Activated CD8-positive, alpha-beta memory T cell treated with anti-CD3 and anti-CD28 coated beads for 4 hours (primary cell): ENCODE results near the gene ITGA2B.
"Not testable (repeated sequence)": the region's sequence is repeated elsewhere in the genome, so short reads cannot be mapped to it uniquely, and the experiment has no call there.

Experiments used
- DNase-seq, 2 donors: peaks; one replicate each; pipeline ENCODE4 v3.0.0-alpha.2; 2020; ENCODE audit warnings: low read depth in 2 of 2

The ITGA2B gene

DNA sequence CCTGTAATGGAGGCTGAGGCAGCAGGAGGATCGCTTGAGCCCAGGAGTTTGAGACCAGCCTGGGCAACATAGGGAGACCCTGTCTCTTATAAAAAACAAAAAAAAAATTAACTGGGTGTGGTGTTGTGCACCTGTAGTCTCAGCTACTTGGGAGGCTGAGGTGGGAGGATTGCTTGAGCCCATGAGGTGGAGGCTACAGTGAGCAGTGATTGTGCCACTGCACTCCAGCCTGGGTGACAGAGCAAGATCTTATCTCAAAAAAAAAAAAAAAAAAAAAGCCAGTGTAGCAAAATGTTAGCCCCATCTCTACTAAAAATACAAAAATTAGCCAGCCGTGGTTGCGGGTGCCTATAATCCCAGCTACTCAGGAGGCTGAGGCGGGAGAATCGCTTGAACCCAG is 59.2 kb downstream of the ITGA2B start:
- DNase-seq: not testable (repeated sequence)

DNA sequence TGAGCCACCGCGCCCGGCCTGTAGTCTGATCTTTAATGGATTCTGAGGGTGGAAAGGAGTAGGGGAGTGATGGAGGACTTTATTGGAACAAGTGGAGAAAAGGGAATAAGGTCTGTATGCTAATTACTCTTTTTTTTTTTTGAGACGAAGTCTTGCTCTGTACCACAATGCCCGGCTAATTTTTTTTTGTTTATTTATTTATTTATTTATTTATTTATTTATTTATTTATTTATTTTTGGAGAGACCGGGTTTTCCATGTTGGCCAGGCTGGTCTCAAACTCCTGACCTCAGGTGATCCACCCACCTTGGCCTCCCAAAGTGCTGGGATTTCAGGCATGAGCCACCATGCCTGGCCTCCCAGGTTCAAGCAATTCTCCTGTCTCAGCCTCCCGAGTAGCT is 59.9 kb downstream of the ITGA2B start:
- DNase-seq: not testable (repeated sequence)

DNA sequence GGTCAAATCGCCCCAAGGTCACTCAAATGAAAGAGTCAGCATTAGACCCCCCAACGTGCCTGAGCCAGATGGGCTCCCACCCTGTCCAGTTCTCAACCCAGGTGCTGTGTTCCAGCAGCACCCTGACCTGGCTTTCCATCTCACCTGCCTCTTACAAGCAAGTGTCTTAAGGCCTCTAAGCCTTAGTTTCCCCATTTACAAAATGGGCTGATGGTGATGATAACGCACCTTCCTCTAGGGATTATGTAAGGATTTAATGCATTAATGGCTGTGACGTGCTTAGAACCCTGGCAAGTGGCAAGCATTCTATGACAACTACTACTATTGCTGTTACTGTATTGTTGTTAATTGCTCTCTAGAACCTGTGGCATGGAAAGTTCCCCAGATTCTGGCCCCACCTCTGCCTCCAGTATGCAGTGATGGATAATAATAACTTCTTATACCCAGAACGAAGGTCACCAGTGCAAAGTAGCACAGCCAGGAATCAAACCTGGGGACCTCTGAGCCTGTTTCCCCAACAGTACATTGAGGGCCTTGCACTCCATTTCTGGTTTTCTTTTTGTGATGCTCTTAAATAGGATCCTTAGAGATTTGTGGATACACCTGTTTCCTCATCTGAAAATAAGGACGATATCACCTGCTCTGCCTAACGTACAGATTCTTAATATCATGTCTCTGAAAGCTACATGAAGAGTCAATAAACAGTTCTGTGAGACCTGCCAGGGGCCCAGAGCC is 61.6 kb downstream of the ITGA2B start:
- no peak for DNase-seq

DNA sequence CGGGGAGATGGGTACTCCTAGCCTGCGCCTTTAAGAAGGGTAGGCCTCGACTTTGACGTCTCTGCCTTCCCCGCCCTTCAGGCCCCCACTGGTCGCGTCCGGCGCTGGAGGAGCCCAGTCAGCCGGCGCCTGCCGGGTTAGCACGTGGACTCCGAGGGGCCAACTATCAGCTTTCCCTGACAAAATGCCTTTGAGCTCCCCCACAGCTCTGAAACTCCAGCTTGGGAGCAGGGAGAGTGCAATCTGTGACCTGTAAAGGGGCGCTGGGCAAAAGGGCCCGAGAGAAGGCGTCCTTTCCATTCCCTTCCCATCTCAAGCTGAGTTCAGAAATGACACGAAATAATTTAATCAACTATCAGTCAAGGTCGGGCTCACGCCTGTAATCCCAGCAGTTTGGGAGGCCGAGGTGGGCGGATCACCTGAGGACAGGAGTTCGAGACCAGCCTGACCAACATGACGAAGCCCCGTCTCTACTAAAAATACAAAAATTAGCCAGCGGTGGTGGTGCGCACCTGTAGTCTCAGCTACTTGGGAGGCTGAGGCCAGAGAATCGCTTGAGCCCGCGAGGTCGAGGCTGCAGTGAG is 62.5 kb downstream of the ITGA2B start:
- peak; percentile 90 to 94 for DNase-seq

DNA sequence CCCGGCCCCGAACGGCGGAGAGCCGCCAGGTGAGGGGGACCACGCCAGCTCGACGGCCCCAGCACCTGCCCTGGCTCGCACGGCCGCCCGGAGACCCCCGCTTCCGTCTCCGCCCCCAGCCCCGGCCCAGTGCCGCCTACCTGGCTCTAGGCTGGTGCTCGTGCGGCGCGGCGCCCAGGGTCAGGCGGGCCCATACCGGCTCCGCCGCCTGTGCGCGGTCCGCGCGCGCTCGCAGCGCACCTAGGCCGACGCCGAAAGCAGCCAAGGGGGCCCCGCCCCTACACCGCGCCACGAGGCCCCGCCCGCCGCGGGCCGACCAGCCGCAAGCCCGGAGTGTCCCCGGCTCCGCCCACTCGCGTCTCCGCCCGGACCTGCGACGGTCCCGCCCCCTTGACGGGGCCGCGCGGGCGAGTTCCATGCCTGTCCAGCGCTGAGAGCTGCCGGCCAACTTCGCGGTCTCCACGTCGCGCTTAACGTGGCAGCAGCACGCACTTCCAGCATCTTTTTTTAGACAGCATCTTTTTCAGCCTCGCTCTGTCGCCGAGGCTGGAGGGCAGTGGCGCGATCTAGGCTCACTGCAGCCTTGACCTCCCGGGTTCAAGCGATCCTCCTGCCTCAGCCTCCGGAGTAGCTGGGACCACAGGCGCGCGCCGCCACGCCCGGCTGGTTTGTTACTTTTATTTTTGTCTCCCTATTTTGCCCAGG is 64.7 kb downstream of the ITGA2B start, which contains the start of gene SLC25A39:
Gene SLC25A39, minus strand, starts transcription at position 253 of the 705 bp plus-strand sequence. CDS start 1,261 bp downstream, outside the sequence.
- DNase-seq: peak; percentile 87 to 90

DNA sequence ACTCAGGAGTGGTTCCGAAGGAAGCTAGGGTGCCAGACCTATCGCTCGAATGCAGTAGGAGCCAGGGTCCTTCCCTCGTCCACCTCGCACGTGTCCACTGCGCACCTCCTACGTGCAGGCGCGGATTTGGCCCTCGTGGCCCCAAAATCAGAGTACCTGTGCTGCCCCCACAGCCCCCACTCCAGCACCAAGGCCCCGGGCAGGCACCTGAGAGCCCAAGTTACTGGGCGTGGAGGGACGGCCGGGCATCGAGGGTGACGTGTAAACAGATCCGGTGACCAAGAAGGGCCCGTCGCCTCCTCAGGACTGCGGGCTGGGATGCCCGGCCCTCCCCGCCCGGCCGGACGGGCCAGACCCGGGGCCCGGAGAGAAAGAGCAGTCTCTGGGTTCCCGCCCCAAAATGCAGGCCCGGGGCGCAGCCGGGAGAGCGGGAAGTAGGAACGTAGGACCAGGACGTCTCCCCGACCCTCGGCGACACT is 65.3 kb downstream of the ITGA2B start:
- no peak for DNase-seq

DNA sequence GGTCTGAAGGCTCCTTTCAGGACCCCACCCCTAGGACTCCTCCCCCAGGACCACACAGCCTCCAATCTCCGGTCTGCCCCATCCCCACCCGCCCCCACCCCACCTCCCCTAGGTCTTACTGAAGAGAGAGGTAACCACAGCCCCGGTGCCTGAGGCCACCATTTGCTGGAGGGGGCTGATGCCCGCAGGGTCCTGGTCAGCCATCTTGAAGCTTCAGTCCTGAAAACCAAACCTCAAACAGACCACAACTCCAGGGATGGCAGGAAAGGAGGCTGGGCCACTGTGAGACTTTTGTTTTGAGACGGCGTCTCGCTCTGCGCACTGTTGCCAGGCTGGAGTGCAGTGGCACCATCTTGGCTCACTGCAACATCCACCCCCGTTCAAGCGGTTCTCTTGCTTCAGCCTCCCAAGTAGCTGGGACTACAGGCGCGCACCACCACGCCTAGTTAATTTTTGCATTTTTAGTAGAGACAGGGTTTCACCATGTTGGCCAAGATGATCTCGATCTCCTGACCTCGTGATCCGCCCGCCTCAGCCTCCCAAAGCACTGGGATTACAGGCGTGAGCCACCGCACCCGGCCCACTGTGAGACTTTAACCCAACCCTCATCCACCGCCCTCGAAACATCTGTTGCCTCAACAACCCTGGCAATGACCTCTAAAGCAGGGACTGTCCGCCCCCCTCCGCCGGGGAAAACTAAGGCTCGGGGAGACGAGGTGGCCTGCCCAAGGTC is 65.9 kb downstream of the ITGA2B start:
- no peak for DNase-seq

DNA sequence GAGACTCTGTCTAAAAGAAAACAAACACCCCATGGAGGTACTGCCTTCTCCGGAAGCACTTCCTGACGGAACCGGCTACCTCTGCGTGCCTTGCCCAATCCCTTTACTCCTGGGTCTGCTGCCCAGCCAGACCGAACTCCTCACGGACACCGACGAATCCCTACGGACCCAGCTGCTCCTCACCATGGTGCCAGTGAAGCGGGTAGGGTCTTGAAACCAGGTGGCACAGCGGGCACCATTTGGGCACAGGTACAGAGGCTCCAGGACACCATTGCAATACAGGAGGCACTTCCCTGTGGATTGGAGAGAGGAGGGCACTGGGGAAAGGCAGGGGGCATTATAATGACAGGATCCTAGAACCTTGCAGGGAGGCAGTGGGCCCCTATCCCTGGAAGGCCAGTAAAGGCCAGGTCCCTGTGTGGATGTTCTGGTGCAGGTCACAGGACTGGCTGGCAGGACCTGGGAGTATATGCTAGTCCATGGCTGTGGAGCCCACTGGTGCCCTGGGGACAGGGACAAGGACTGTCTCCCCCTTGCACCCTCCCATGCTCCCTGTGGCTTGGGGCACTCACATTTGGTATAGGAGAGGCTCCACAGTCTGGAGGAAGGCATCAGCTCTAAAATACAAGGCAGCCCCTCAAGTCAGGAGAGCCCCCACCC is 67.1 kb downstream of the ITGA2B start:
- no peak for DNase-seq
